ENCODE measurements around the gene ATAD1.
A peak's percentile ranks its signal among the peaks of the same experiment; 100 is the strongest.
"Not testable (repeated sequence)": the region's sequence is repeated elsewhere in the genome, so short reads cannot be mapped to it uniquely, and the experiment has no call there.

ATAD1 gene

DNA sequence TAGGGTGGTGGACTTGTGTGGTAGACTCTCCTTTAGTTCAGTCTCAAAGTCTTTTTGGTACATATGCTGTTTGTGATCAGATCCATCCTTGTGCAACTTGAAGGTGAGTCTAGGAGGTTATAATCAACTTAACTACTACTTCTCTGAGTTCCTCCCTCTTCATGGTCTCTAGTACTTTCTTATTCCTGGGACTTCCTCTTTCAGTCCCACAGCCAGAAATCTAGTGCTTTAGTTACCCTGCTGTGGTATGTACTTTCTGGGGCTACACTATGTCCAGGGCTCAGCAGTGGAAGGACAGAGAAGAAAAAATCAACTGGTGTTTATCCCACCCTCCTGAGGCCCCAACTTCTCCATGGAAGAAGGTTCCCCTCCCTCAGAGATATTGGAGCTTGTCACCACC, 19.4 kb upstream of the ATAD1 start:
- Histone ChIP-seq H3K79me2 (ENCODE audit: insufficient read depth, low read length) (no peaks in the 10 kb centered on the region), H3F3A (ENCODE audit: low read depth) (no peaks in the 10 kb centered on the region), H3K9ac (ENCODE audit: low read depth, low read length, poor library complexity, severe bottlenecking) (no peak overlapping the region), H3K4me3 (ENCODE audit: low read length, poor library complexity, severe bottlenecking) (no peak overlapping the region), H3K4me2 (ENCODE audit: low read depth, low read length, poor library complexity, severe bottlenecking) (no peak overlapping the region), H2AFZ (ENCODE audit: low read length) (no peak overlapping the region), H3K27me3 (ENCODE audit: insufficient read depth, low read length, poor library complexity, severe bottlenecking) (no peaks in the 10 kb centered on the region), H3K4me1 (ENCODE audit: insufficient read depth, low read length, poor library complexity, severe bottlenecking) (no peaks in the 10 kb centered on the region), H4K20me1 (ENCODE audit: insufficient read depth, low read length, poor library complexity, severe bottlenecking) (no peaks in the 10 kb centered on the region), H3K9me2 (replicated peaks; ENCODE audit: low read depth, low read length) (no peaks in the 10 kb centered on the region), H3K9me3 (ENCODE audit: insufficient read depth, low read depth, low read length) (no peaks in the 10 kb centered on the region), H3K36me3 (ENCODE audit: insufficient read depth, low read length) (no peaks in the 10 kb centered on the region)
- TF ChIP-seq, protein P1, sequence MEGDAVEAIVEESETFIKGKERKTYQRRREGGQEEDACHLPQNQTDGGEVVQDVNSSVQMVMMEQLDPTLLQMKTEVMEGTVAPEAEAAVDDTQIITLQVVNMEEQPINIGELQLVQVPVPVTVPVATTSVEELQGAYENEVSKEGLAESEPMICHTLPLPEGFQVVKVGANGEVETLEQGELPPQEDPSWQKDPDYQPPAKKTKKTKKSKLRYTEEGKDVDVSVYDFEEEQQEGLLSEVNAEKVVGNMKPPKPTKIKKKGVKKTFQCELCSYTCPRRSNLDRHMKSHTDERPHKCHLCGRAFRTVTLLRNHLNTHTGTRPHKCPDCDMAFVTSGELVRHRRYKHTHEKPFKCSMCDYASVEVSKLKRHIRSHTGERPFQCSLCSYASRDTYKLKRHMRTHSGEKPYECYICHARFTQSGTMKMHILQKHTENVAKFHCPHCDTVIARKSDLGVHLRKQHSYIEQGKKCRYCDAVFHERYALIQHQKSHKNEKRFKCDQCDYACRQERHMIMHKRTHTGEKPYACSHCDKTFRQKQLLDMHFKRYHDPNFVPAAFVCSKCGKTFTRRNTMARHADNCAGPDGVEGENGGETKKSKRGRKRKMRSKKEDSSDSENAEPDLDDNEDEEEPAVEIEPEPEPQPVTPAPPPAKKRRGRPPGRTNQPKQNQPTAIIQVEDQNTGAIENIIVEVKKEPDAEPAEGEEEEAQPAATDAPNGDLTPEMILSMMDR (conservative IDR thresholded peaks at IDR 0.05; ENCODE audit: low read length) = no peak
- no peak for TF ChIP-seq EZH2phosphoT487 (IDR thresholded peaks at IDR 0.05; ENCODE audit: borderline replicate concordance)

DNA sequence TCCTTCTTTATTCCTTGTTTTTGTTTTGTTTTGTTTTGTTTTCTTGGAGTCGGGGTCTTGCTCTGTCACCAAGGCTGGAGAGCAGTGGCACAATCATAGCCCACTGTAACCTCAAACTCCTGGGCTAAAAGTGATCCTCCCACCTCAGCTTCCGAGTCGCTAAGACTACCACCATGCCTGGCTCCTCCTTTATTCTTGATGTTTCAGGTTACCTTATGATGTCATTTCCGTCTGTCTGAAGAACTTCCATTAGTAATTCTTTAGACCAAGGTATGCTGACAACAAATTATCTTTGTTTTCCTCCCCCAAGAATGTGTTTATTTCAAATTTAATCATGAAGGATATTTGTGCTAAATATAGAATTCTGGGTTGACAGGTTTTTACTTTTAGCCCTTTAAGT, 18.1 kb upstream of the ATAD1 start:
- Histone ChIP-seq H3K27me3 (ENCODE audit: insufficient read depth, low read length, poor library complexity, severe bottlenecking) (no peaks in the 10 kb centered on the region), H3K9me3 (ENCODE audit: insufficient read depth, low read depth, low read length) (no peaks in the 10 kb centered on the region), H3K9ac (ENCODE audit: low read depth, low read length, poor library complexity, severe bottlenecking) (no peak overlapping the region), H3K79me2 (ENCODE audit: insufficient read depth, low read length) (no peaks in the 10 kb centered on the region), H3K4me3 (ENCODE audit: low read length, poor library complexity, severe bottlenecking) (no peak overlapping the region), H3K9me2 (replicated peaks; ENCODE audit: low read depth, low read length) (no peaks in the 10 kb centered on the region), H3K36me3 (ENCODE audit: insufficient read depth, low read length) (no peaks in the 10 kb centered on the region), H4K20me1 (ENCODE audit: insufficient read depth, low read length, poor library complexity, severe bottlenecking) (no peaks in the 10 kb centered on the region), H3K4me2 (ENCODE audit: low read depth, low read length, poor library complexity, severe bottlenecking) (no peak overlapping the region), H3F3A (ENCODE audit: low read depth) (no peaks in the 10 kb centered on the region), H2AFZ (ENCODE audit: low read length) (no peak overlapping the region), H3K4me1 (ENCODE audit: insufficient read depth, low read length, poor library complexity, severe bottlenecking) (no peaks in the 10 kb centered on the region)
- no peak for TF ChIP-seq EZH2phosphoT487 (IDR thresholded peaks at IDR 0.05; ENCODE audit: borderline replicate concordance)
- TF ChIP-seq, protein P1 (conservative IDR thresholded peaks at IDR 0.05; ENCODE audit: low read length) = no peak

DNA sequence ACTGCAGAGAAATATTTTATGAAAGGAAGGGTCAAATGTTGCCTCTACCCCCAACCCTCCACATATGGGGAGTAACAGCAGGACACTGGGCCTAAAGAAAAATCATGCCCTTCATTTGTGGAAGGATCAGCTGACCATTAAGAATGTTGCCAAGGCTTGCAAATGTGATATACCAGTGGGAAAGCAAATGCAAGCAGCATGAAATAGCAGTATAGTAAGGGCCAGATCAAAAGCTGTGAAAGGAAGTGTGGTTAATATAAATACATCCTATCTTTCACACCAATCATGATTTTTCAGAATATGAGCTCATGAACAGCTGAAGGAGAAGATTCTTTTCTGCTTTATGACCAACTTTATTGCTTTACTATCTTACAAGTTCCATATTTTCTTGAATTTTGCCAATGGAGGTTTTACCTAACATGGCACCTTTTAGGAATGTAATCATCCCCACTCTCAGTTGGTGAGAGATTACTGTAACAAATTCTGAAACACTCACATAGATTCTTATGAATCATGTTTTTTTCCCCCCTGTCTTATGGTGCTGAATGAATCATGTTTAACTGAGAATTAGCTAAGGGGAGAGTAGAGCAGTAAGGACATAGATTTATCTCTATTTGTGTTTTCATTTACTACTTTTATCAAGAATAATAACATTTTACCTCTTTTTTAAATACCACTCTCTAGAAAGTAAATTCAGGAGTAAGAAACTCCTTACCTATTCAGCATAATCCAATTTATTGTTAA, 12.1 kb upstream of the ATAD1 start:
- H3K27me3 ChIP-seq (ENCODE audit: insufficient read depth, low read length, poor library complexity, severe bottlenecking) = no peaks in the 10 kb centered on the region
- H4K20me1 ChIP-seq (ENCODE audit: insufficient read depth, low read length, poor library complexity, severe bottlenecking) = no peaks in the 10 kb centered on the region
- H3K9ac ChIP-seq (ENCODE audit: low read depth, low read length, poor library complexity, severe bottlenecking) = no peak overlapping the region
- TF ChIP-seq, protein P1 (conservative IDR thresholded peaks at IDR 0.05; ENCODE audit: low read length) = no peak
- TF ChIP-seq EZH2phosphoT487 (IDR thresholded peaks at IDR 0.05; ENCODE audit: borderline replicate concordance) = no peak
- H3K79me2 ChIP-seq (ENCODE audit: insufficient read depth, low read length) = no peaks in the 10 kb centered on the region
- H3K4me1 ChIP-seq (ENCODE audit: insufficient read depth, low read length, poor library complexity, severe bottlenecking) = peaks cover 24% of the 10 kb centered on the region
- no peaks in the 10 kb centered on the region for H3K36me3 ChIP-seq (ENCODE audit: insufficient read depth, low read length)
- peak overlapping the region; percentile 28 for H3K4me2 ChIP-seq (ENCODE audit: low read depth, low read length, poor library complexity, severe bottlenecking)
- 0 out of 2 replicates have a peak, but pooled peaks cover 3% of the 10 kb centered on the region for H3K9me3 ChIP-seq (ENCODE audit: insufficient read depth, low read depth, low read length)
- no peak overlapping the region for H3K4me3 ChIP-seq (ENCODE audit: low read length, poor library complexity, severe bottlenecking)
- 0 out of 2 replicates have a peak, but pooled peaks cover 3% of the 10 kb centered on the region for H3F3A ChIP-seq (ENCODE audit: low read depth)
- H3K9me2 ChIP-seq (replicated peaks; ENCODE audit: low read depth, low read length) = no peaks in the 10 kb centered on the region
- H2AFZ ChIP-seq (ENCODE audit: low read length) = no peak overlapping the region

DNA sequence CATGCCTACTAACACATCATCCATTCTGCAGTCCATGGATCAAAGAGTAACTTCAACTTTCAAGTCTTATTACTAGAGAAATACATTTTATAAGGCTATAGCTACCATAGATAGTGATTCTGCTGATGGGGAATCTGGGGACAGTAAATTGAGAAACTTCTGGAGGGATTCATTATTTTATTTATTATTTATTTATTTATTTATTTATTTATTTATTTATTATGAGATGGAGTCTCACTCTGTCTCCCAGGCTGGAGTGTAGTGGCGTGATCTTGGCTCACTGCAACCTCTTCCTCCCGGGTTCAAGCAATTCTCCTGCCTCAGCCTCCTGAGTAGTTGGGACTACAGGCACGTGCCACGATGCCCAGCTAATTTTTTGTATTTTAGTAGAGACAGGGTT, 11.0 kb upstream of the ATAD1 start:
- not testable (repeated sequence) for H3K4me3 ChIP-seq (ENCODE audit: low read length, poor library complexity, severe bottlenecking); H2AFZ ChIP-seq (ENCODE audit: low read length); H3K79me2 ChIP-seq (ENCODE audit: insufficient read depth, low read length); H3K36me3 ChIP-seq (ENCODE audit: insufficient read depth, low read length); H4K20me1 ChIP-seq (ENCODE audit: insufficient read depth, low read length, poor library complexity, severe bottlenecking); H3K9ac ChIP-seq (ENCODE audit: low read depth, low read length, poor library complexity, severe bottlenecking); H3K4me2 ChIP-seq (ENCODE audit: low read depth, low read length, poor library complexity, severe bottlenecking); H3F3A ChIP-seq (ENCODE audit: low read depth); H3K27me3 ChIP-seq (ENCODE audit: insufficient read depth, low read length, poor library complexity, severe bottlenecking); H3K9me2 ChIP-seq (replicated peaks; ENCODE audit: low read depth, low read length); H3K9me3 ChIP-seq (ENCODE audit: insufficient read depth, low read depth, low read length)
- H3K4me1 ChIP-seq (ENCODE audit: insufficient read depth, low read length, poor library complexity, severe bottlenecking) = peaks cover 24% of the 10 kb centered on the region
